NCI-H345 treated with DMSO at 0.1 percent for 48 hours (cell line): ENCODE results near the gene GPN2.
"Not testable (repeated sequence)": the region's sequence is repeated elsewhere in the genome, so short reads cannot be mapped to it uniquely, and the experiment has no call there.

ENCODE experiments used
- DNase-seq: peaks from one replicate; lab custom pipeline; 2025; ENCODE audit not compliant: unreplicated experiment; lab: John Stamatoyannopoulos, UW

The GPN2 gene

DNA sequence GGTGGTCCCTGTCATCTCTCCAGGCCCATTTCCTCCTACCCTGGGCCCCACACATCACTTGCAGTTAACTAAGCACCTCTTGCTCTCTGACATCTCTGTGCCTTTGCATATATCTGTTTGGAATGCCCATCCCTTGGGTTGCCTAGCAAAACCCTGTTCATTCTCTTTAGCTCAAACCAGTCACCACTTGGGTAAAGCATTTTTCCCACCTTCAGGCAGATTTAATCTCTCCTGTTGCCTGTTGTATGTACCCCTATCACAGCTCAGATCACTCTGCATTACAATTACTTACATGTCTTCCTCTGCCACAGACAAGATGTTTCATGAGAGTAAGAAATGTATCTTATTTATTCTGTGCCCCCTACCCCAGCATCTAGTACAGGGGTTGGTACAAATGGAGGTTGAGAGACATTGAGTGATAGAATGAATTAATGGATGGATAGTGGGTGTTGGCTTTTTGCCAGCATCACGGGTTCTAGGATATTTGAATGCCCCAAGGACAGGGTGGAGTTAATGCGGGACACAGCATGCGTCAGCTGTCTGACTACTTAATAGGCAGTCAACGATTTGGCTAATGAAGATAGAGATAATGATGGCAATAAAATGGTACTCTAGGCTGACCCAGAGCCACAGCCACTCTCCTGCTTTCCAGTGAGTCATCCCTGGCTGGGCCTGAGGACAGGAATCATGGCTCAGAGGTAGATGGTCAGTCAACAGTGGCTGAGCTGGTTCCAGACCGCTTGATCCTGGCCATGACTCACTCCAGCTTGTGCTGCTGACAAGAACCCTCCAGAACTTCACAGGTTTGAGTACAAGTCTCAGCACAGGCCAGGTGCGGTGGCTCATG is 17.2 kb upstream of the GPN2 start:
- no peak for DNase-seq

DNA sequence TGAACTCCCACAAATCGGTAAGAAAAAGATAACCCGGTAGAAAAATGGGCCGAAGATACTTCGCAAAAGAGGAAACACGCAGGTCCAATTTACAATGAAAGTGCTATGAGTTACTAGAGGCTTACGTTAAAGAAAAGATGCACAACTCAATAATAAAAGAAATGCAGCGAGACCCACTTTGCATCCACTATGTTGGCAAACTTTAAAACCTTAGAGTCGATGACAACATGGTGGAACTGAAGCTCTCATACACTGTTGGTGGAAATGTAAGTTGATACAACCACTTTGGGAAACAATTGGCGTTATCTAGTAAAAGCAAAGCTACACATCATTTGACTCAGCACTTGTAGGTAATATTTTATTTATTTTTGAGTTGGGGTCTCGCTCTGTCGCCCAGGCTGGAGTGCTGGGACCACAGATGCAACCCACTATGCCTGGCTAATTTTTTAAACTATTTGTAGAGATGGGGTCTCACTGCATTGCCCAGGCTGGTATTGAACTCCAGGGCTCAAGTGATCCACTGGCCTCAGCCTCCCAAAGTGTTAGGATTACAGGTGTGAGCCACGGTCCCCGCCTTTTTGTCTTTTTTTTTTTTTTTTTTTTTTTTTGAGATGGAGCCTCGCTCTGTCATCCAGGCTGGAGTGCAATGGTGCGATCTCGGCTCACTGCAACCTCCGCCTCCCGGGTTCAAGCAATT is 10.9 kb upstream of the GPN2 start:
- DNase-seq: no peak

- peak; percentile 90 for DNase-seq
Measured at GRCh38 chr1:26900001-26900814, 10.1 kb upstream of the GPN2 start, which contains the start of gene GPATCH3. Gene GPATCH3, minus strand, starts transcription at chr1:26900467. Its CDS starts 25 bp downstream, at chr1:26900442.

- DNase-seq: no peak
Measured at GRCh38 chr1:26897351-26897750, 7.3 kb upstream of the GPN2 start.

DNA sequence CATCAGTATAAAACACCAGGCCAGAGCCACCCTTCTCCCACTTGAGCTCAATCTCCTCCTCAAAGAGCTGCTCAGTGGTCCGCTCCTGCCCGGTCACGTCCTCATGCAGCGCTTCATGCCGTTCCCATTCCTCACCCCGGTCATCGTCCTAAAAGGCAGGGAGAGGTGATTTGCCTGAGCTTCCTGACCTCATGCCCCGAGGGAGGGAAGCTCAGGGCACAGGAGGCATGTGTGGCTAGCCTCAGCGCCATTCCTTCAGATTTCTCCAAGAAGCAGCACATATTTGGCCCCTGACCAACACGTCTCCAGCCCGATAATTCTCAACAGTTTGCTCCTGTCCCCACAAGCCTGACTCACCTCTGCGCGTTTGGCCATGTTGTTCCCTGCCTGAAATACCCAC is 4.2 kb upstream of the GPN2 start:
- DNase-seq: no peak

DNA sequence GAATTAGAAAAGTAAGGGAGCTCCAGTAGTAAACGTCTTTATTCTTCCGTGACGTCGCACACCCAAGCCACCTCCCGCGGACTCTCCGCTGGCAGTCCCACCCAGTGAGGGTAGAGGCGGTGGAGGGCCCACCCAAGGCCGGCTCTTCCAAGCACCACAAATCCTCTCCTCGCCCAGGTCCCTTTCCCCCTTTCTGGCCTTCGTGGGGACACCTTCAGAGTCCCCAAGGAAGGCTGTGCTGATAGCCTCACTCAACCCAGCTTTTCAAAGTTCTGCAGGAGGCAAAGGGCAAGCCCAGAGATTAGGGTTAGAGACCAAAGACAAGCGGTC is 349 bp upstream of the GPN2 start:
- no peak for DNase-seq

DNA sequence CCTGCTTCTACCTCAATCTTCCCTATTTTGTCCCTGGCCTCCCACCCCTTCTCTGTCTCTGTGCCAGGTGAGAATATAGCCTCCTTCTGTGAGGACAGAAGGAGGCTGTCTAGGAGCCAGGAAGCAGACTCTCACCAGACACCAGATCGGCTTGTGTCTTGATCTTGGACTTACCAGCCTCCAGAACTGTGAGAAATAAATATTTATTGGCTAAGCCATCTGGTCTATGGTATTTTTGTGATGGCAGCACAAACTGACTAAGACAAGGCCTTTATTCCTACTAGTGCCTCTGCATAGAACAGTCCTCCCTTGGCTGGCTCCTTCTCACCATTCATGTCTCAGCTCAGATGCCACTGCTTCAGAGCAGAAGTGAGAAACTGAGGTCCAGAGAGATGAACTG is 1.9 kb downstream of the GPN2 start:
- DNase-seq: no peak

DNA sequence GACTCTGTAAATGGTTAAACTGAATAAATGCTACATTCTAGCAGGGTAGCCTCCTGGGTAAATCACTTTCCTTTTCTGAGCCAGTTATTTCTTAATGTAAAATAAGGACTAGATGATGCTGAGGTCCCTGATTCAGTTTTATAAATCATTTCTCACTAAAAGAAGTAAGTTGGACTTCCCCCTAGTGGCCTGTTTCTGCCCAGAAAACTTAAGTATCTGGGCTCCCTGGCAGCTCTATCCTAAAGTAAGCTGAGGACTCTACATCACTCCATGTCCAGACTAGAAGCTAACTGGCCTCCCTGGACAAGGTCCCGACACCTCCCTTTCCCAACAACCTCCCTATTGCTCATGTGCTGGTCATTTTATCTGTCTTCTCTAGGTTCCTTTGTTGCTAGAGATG is 3.0 kb downstream of the GPN2 start:
- no peak for DNase-seq

DNA sequence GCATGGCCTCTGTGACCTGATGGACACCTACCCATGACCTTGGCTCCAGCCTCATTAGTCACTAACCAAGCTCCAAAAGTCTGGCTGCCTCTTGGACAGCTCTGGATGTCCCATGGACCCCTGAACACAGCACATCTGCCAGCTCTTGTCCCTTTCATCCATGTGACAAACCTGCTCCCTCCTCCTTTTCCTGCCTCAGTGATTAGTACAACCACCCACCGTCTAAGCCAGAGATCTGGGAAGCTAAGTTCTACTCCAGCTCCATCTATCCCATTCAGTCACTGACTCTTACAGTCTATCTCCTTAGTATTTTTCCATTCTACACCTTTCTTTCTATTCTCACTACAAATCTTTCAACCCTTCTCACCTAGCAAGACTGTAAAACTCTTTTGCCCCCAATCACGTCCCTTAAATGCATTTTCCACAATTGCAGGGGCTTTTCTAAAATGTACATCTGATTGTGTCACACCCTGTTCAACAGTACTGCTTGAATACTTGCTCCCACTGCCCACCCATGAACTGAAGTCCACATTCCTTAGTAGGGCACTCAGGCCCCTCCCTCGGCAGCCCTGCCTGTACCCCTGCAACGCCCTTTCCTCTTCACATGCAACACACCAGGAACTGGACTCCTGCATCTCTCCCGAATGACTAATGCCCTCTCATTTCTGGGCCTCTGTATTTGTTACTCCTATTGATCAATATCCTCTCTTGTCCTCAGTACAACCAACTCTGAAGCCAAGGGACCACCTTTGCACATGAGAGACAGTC is 7.2 kb downstream of the GPN2 start:
- DNase-seq: no peak

DNA sequence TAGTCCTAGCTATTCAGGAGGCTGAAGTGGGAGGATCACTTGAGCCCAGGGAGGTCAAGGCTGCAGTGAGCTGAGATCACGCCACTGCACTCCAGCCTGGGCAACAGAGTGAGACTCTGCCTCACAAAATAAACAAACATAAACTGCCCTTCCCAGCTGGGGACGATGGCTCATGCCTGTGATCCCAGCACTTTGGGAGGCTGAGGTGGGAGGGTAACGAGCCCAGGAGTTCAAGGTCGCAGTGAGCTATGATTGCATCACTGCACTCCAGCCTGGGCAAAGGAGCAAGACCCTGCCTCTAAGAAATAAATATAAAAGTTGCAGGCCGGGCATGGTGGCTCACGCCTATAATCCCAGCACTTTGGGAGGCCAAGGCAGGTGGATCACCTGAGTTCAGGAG is 8.5 kb downstream of the GPN2 start:
- not testable (repeated sequence) for DNase-seq

DNA sequence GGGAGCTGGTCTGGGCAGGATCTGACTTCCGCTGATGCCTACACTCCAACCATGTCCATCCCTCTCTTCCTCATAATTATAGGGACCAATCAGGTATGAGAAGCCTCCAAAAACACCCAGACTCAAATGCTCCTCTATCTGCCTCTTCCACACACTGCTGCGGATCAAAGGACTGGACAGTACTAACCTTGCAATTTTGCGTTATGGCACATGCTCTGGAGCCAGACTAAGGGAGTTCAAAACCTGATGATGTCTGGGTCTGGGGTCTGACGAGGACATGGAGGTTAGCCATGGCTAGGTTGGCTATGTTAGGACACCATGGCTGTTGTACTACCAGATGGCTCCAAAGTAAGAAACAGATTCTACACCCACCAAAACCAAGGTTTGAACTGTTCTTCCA is 10.3 kb downstream of the GPN2 start:
- DNase-seq: no peak

GRCh38 chr1:26877326-26877725 is 12.8 kb downstream of the GPN2 start:
- DNase-seq: no peak

GRCh38 chr1:26874896-26875295 is 15.2 kb downstream of the GPN2 start:
- no peak for DNase-seq

DNA sequence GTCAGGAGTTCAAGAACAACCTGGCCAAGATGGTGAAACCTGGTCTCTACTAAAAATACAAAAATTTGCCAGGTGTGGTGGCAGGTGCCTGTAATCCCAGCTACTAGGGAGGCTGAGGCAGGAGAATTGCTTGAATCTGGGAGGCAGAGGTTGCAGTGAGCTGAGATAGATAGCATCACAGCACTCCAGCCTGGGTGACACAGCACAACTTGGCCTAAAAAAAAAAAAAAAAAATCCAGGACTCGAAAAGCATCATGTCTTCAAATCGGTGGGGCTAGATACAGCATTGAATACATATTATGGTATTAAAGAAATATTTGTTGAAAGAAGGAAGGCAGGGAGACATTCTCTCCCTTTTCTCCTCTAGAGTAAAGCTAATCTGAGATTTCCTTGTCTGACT is 17.0 kb downstream of the GPN2 start:
- not testable (repeated sequence) for DNase-seq

DNA sequence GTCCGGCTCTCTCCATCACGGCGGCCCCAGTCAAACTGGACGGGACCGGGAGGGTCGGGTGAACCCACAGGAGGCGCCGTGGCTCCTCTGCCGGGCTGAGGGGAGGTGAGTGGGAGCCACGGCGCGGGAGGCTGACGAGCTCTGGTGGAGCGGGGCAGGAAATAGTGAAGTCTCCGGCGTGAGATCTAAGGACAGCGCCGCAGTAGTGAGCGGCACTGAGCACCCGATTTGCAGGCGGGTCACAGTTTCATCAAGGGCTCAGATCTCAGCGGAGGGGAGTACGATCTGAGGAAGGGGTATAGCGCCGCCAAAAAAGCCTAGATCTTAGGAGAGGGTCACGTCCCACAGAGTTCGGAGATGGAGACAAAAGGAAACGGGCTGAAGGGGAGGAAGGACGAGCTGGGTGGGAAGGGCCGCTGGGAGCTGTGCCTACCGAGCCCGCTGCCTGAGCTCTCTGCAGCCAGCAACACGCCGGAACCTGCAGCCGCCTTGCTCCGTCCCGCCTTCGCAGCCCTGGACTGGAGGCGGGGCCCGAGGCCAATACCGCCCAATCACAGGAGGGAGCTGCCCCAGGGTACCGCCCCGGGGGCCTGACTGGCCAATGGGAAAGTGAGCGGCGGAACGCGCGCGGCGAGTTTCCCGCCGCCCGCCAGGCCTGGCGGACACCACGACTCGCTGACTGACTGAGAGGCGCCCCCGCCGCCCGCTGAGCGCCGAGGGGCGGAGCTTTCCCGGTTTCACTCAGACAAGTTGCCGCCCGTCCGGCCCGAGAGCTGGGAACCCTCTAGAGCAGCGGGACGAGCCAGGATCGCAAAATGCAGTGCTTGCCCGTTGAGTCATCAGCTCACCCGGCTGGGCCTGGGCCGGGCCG is 25.2 kb downstream of the GPN2 start:
- peak; percentile 99 for DNase-seq

GRCh38 chr1:26863685-26864077 is 26.4 kb downstream of the GPN2 start:
- DNase-seq: no peak

DNA sequence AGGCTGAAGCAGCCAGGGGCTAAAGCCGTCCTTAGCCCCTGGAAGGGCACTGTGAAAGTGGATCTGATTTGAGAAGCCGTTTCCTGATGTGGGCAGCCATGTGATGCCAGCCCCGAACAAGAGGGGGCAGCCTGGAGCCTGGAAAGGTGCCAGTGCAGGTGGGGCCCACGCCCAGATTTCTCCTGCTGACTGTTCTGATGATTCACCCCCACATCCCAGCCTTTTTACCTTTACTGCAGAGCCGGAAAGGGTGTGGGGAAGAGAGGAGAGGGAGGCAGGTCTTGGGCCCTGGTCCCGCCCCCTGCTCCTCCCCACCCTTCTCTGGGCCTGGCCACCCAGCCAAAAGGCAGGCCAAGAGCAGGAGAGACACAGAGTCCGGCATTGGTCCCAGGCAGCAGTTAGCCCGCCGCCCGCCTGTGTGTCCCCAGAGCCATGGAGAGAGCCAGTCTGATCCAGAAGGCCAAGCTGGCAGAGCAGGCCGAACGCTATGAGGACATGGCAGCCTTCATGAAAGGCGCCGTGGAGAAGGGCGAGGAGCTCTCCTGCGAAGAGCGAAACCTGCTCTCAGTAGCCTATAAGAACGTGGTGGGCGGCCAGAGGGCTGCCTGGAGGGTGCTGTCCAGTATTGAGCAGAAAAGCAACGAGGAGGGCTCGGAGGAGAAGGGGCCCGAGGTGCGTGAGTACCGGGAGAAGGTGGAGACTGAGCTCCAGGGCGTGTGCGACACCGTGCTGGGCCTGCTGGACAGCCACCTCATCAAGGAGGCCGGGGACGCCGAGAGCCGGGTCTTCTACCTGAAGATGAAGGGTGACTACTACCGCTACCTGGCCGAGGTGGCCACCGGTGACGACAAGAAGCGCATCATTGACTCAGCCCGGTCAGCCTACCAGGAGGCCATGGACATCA is 27.1 kb downstream of the GPN2 start, which contains the start of gene SFN:
TSS of gene SFN (plus strand) at position 369 of the 904 bp plus-strand sequence. CDS start at position 433, 64 bp downstream.
- DNase-seq: peak; percentile 93

DNA sequence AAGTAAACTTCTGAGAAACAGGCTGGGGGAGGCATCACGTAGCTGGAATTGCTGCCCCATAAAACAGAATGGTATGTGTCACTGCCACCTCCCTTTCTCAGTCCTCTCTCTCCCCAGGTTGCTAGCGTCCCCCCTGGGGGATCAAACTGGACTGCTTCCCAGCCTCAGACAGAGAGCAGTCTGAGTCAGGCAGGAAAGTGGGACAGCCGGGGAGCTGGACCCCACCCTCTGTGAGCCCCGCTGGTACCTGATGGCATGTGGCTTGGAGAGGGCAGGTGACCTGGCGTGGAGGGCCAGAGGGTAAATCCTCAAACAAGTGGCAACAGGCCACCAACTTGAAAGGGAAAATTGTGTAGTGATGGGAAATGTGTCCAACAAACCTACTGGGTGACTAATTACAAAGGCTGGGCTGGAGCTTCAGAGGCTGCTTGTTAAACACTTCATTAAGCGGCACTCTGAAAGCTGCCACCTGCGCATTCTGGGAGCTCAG is 28.1 kb downstream of the GPN2 start:
- DNase-seq: peak; percentile 33

DNA sequence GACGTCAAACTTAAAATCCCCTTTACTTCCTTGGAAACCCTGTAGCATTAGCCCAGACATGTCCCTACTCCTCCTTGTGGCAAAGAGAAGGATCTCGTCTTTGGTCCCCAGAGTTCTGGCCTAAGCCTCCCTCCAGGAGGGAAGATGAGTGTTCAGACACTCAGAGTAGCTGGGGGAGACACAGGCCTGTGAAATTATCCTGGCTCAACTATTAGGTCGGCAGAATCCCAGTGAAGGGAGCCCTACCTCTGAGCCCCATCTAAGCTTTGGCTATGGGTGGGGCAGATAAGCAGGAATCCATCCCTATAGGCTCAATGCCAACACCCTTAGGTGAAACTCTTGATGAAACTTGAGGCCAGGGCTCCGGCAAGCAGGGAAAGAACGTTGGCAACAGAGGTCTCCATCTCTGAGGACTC is 28.8 kb downstream of the GPN2 start:
- no peak for DNase-seq
